ENCODE data around the gene NCAM2.

Gene NCAM2

GRCh38 chr21:21231913-21232312 is 233.7 kb downstream of the NCAM2 start:
- DNase-seq = no peak

GRCh38 chr21:21232320-21232719 is 234.1 kb downstream of the NCAM2 start:
- DNase-seq = no peak

GRCh38 chr21:21233051-21233450 is 234.8 kb downstream of the NCAM2 start:
- DNase-seq = no peak

- DNase-seq = no peak
Observed at GRCh38 chr21:21236996-21237395, 238.8 kb downstream of the NCAM2 start.

- no peak for DNase-seq
Observed at GRCh38 chr21:21238629-21239400, 240.6 kb downstream of the NCAM2 start.

GRCh38 chr21:21241391-21241790 is 243.2 kb downstream of the NCAM2 start:
- DNase-seq = no peak

GRCh38 chr21:21246007-21246406 is 247.8 kb downstream of the NCAM2 start:
- no peak for DNase-seq

- DNase-seq = no peak
Observed at GRCh38 chr21:21247424-21247823, 249.2 kb downstream of the NCAM2 start.

- DNase-seq = no peak
Observed at GRCh38 chr21:21262048-21262447, 263.8 kb downstream of the NCAM2 start.

GRCh38 chr21:21268061-21268471 is 269.9 kb downstream of the NCAM2 start:
- DNase-seq = no peak

GRCh38 chr21:21268885-21269284 is 270.7 kb downstream of the NCAM2 start:
- DNase-seq = no peak

- no peak for DNase-seq
Observed at GRCh38 chr21:21279193-21279901, 281.1 kb downstream of the NCAM2 start.

GRCh38 chr21:21283810-21284209 is 285.6 kb downstream of the NCAM2 start:
- no peak for DNase-seq

- DNase-seq = no peak
Observed at GRCh38 chr21:21286170-21286798, 288.1 kb downstream of the NCAM2 start.

- no peak for DNase-seq
Observed at GRCh38 chr21:21290751-21291150, 292.5 kb downstream of the NCAM2 start.

- DNase-seq = no peak
Observed at GRCh38 chr21:21291883-21292569, 293.8 kb downstream of the NCAM2 start.

- DNase-seq = no peak
Observed at GRCh38 chr21:21295303-21295702, 297.1 kb downstream of the NCAM2 start.

GRCh38 chr21:21297211-21297610 is 299.0 kb downstream of the NCAM2 start:
- no peak for DNase-seq

GRCh38 chr21:21301013-21301412 is 302.8 kb downstream of the NCAM2 start:
- DNase-seq = no peak

- DNase-seq = no peak
Observed at GRCh38 chr21:21309510-21309909, 311.3 kb downstream of the NCAM2 start.

- DNase-seq = no peak
Observed at GRCh38 chr21:21324297-21324696, 326.1 kb downstream of the NCAM2 start.

GRCh38 chr21:21332492-21332891 is 334.3 kb downstream of the NCAM2 start:
- no peak for DNase-seq

GRCh38 chr21:21341041-21341440 is 342.8 kb downstream of the NCAM2 start:
- no peak for DNase-seq

Measured in NCI-H510A (cell line).